ENCODE results near the gene FRY. TPM values are rescaled to one million over a fixed set of nuclear protein-coding genes. Genes with fewer than 3 reads are reported as not detected.
"Not testable (repeated sequence)": the region's sequence is repeated elsewhere in the genome, so short reads cannot be mapped to it uniquely, and the experiment has no call there.

Gene FRY
- total RNA-seq (10 to 100 TPM; 17.3 to 27.9 (median 22.1) TPM), polyA plus RNA-seq (10 to 100 TPM in 1 of 2 donors, 1 to 10 TPM in 1; 5.6 to 11.4 TPM)

DNA sequence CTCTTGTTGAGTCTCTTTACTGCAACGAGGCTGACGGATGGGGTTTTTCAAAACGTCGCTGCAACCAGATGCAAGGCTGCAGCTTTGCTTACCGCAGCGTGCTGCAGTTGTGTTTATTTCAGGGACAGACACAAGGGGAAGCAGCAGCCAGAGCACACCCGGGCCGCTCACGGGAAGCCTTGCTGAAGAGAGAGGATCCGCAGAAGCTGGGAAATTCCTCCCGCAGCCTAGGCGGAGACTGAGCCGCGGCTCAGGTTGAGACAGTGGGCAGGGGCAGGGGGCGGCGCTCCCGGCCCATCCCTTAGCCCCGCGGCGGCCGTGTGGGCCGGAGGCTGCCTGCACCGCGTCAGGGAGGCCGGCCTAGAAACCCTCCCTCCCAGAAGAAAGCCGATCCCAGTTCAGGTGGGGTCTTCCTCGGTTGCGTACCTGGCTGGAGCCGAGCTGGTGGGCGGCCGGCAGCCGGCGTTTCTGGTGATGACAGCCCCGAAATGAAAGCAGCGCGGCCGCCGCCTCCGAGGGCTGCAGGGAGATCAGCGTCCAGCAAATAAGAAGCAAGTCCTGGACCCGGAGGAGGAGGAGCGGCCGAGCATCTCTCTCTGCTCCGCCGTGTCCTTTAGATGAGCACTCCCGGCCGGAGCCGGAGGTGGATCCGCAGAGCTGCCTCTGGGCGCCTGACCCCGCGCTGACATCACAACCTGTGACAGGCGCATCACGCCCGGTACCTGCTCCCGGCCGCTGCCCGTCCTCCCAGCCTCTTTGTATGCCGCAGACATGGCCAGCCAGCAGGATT is at the start of gene FRY:
Gene FRY (plus strand): TSS at position 750 of the 790 bp plus-strand sequence. CDS start 22 bp downstream, at position 772.
- Histone ChIP-seq H3K27me3 (no peaks in the 10 kb centered on the region), H3K4me3 (peak within 1 kb of the TSS; percentile 34 to 54 (median 42)), H3K36me3 (no peaks in the 10 kb centered on the region), H3K4me1 (peaks cover 0 to 13% (median 12%) of the 10 kb centered on the region in 3 donors), H3K27ac (peak within 1 kb of the TSS; percentile 9 to 84 (median 64)), H3K9me3 (no peaks in the 10 kb centered on the region)
- peak; percentile 62 to 86 (median 80) for ATAC-seq
- TF ChIP-seq, protein P1, sequence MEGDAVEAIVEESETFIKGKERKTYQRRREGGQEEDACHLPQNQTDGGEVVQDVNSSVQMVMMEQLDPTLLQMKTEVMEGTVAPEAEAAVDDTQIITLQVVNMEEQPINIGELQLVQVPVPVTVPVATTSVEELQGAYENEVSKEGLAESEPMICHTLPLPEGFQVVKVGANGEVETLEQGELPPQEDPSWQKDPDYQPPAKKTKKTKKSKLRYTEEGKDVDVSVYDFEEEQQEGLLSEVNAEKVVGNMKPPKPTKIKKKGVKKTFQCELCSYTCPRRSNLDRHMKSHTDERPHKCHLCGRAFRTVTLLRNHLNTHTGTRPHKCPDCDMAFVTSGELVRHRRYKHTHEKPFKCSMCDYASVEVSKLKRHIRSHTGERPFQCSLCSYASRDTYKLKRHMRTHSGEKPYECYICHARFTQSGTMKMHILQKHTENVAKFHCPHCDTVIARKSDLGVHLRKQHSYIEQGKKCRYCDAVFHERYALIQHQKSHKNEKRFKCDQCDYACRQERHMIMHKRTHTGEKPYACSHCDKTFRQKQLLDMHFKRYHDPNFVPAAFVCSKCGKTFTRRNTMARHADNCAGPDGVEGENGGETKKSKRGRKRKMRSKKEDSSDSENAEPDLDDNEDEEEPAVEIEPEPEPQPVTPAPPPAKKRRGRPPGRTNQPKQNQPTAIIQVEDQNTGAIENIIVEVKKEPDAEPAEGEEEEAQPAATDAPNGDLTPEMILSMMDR (IDR thresholded peaks at IDR 0.05): no peak
- 47 to 55% methylated on average over 58 to 59 of the region's 59 CpGs for WGBS, 2 donors
- no peak for FAIRE-seq
- intact Hi-C loops (cut with DNase I): no loop called here
- peak; percentile 26 to 83 (median 50) for DNase-seq

DNA sequence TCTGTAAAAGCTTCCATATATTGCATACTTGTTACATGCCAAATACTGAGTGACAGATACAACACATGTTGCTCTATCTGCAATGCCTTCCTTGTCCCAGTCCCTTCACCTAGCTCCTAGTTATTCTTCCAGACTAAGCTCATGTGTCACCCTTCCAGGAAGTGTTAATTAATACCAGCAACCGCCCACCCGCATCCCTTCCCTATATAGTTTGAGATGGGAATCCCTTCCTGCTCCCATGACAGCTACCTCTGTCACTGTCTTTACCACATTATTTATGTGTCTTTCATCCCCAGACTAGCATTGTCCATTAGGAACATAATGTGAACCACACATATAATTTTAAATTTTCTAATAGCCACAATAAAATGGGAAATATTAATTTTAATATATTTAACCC is 49.5 kb upstream of the FRY start:
- no peak for FAIRE-seq
- WGBS, 2 donors: 93 to 96% methylated on average over 2 of the region's 2 CpGs

DNA sequence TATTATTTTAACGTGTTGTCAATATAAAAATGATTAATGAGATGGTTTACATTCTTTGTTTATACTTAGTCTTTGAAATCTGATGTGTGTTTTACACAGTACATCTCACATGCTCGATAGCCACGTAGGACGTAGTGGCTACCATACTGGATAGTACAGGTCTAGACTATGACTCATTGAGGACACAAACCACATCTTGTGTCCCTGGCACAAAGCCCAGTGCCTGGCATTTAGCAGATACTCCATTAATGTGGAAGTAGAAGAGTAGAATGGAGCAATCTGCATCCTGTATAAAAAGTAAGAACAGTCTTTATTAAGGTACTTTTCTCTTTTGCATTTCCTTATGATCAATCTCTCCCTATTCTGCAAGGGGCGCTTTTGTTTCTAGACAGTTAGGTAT is 49.0 kb upstream of the FRY start:
- Histone ChIP-seq H3K4me3 (no peak overlapping the region), H3K27me3 (no peaks in the 10 kb centered on the region), H3K27ac (no peak overlapping the region), H3K36me3 (no peaks in the 10 kb centered on the region), H3K4me1 (peaks cover 0 to 14% (median 8%) of the 10 kb centered on the region in 3 donors), H3K9me3 (no peaks in the 10 kb centered on the region)
- DNase-seq: peak; percentile 48 to 82 (median 72)
- peak; percentile 82 to 96 (median 87) for ATAC-seq
- no peak for FAIRE-seq
- intact Hi-C loops (cut with DNase I): loop anchor here in 1 of 3 donors (10.0 kb wide), 1 partner anchor 68 kb away; no protein-coding TSS in a partner anchor
- TF ChIP-seq, protein P1 (IDR thresholded peaks at IDR 0.05): no peak
- WGBS, 2 donors: 47 to 52% methylated on average over 5 of the region's 5 CpGs

More for the DNA sequence above, 49.5 kb upstream of the FRY start:
- Histone ChIP-seq H3K4me1 (peaks cover 0 to 14% (median 8%) of the 10 kb centered on the region in 3 donors), H3K9me3 (no peaks in the 10 kb centered on the region), H3K4me3 (no peak overlapping the region), H3K27me3 (no peaks in the 10 kb centered on the region), H3K36me3 (no peaks in the 10 kb centered on the region), H3K27ac (no peak overlapping the region)
- TF ChIP-seq, protein P1 (IDR thresholded peaks at IDR 0.05): no peak
- ATAC-seq (peak in 2 of 4 donors; percentile 13 to 50), DNase-seq (no peak)
- intact Hi-C loops (cut with DNase I): loop anchor here in 1 of 3 donors (10.0 kb wide), 1 partner anchor 67 kb away; no protein-coding TSS in a partner anchor

DNA sequence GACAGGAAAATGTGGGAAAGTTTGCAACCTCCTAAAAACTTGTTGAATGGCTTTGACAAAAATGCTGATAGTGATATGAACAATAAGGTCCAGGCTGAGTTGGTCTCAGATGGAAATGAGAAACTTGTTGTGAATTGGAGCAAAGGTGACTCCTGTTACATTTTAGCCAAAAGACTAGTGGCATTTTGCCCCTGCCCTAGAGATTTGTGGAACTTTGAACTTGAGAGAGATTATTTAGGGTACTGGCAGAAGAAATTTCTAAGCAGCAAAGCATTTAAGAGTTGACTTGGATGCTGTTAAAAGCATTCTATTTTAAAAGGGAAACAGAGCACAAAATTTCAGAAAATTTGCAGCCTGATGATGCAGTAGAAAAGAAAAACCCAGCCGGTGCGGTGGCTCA is 47.9 kb upstream of the FRY start:
- not testable (repeated sequence) for DNase-seq, ATAC-seq, H3K27me3 ChIP-seq, FAIRE-seq, H3K4me3 ChIP-seq, H3K9me3 ChIP-seq, H3K36me3 ChIP-seq, H3K27ac ChIP-seq
- WGBS, 2 donors: 96 to 98% methylated on average over 2 of the region's 2 CpGs
- intact Hi-C loops (cut with DNase I): loop anchor here in 1 of 3 donors (10.0 kb wide), 1 partner anchor 69 kb away; no protein-coding TSS in a partner anchor
- H3K4me1 ChIP-seq: peaks cover 0 to 14% (median 8%) of the 10 kb centered on the region in 3 donors

DNA sequence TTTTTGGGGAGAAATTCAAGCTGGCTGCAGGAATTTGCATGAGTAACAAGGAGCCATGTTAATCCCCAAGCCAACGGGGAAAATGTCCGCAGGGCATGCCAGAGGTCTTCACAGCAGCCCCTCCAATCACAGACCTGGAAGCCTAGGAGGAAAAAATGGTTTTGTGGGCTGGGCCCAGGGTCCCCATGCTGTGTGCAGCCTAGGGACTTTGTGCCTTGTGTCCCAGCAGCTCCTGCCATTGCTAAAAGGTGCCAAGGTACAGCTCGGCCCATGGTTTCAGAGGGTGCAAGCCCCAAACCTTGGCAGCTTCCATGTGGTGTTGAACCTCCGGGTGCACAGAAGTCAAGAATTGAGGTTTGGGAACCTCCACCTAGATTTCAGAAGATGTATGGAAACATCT is 47.2 kb upstream of the FRY start:
- not testable (repeated sequence) for ATAC-seq, FAIRE-seq, H3K36me3 ChIP-seq, H3K4me3 ChIP-seq, H3K27me3 ChIP-seq, DNase-seq, H3K27ac ChIP-seq, H3K9me3 ChIP-seq
- intact Hi-C loops (cut with DNase I): loop anchor here in 1 of 3 donors (10.0 kb wide), 1 partner anchor 70 kb away; no protein-coding TSS in a partner anchor
- WGBS, 2 donors: 96 to 99% methylated on average over 4 of the region's 4 CpGs
- peaks cover 0 to 14% (median 8%) of the 10 kb centered on the region in 3 donors for H3K4me1 ChIP-seq
